Dendritic cell treated with granulocyte-macrophage colony-stimulating factor and Interleukin-4, amounts not matched to agents 40 ng/mL and 50 ng/mL, for 4 days (primary cell): ENCODE data around the gene HDAC7.

Experiments used
- H3K27ac Mint-ChIP-seq: one replicate; pipeline ENCODE4 v1.8.0; 2022; ENCODE audit warnings: mild to moderate bottlenecking, mixed read lengths
- H3K27me3 Mint-ChIP-seq: one replicate; pipeline ENCODE4 v1.8.0; 2022; ENCODE audit warnings: mild to moderate bottlenecking, mixed read lengths
- H3K36me3 Mint-ChIP-seq: one replicate; pipeline ENCODE4 v1.8.0; 2022; ENCODE audit warnings: low read depth, mixed read lengths
- H3K4me1 Mint-ChIP-seq: one replicate; pipeline ENCODE4 v1.8.0; 2022; ENCODE audit warnings: low read depth, mixed read lengths
- H3K4me3 Mint-ChIP-seq: one replicate; pipeline ENCODE4 v1.8.0; 2022; ENCODE audit warnings: mild to moderate bottlenecking, moderate library complexity, mixed read lengths
- H3K9me3 Mint-ChIP-seq: one replicate; pipeline ENCODE4 v1.8.0; 2022; ENCODE audit warnings: mixed read lengths
- intact Hi-C: fragments of 100-400 bp; cut with micrococcal nuclease; formaldehyde crosslinking; loops from one replicate; pipeline ENCODE4 v1.15.0; 2022

HDAC7 gene

DNA sequence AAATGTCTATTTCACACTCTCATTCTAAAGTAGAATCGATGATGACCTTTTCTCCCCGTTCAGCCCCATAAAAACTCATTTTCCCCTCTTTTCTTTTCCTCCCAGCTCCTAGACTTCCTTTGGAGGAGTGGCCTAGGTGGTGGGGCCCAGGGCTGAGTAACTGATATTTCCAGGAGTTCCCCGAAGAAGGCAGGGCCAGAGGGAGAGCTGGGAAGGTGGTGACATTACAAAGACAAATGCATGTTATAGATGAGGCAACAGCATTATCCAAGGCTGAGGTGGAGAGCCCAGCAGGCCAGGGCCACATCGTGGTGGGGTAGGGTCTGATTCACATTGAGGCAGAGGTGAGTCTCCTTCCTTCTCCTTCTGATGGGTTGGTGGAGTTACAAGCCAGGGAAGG is 22.2 kb upstream of the HDAC7 start:
- no peak overlapping the region for H3K27ac Mint-ChIP-seq

DNA sequence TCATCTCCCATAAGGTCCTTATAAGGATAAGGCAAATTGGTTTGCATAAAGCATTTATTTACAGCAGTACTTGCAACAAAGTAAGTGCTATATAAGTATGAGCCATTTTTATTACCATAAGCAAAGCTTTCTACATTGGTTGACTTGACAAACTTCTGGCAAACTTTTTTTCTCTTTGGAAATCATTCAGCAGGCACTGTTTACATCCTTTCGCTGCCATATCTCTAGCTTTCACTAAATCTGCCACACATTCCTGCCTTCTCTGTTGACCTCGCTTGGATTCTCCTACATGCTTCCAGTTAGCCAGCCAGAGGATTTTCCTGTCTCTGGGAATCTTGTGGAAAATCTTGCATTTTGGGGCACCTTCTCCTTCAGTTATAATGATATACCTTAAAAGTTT is 21.8 kb upstream of the HDAC7 start:
- no peak overlapping the region for H3K27ac Mint-ChIP-seq
- intact Hi-C loops: no loop called here
- H3K36me3 Mint-ChIP-seq: peaks cover 46% of the 10 kb centered on the region
- H3K4me3 Mint-ChIP-seq: no peak overlapping the region
- H3K4me1 Mint-ChIP-seq: peaks cover 18% of the 10 kb centered on the region
- H3K27me3 Mint-ChIP-seq: peaks cover 3% of the 10 kb centered on the region
- no peaks in the 10 kb centered on the region for H3K9me3 Mint-ChIP-seq

More for the DNA sequence above, 22.2 kb upstream of the HDAC7 start:
- Mint-ChIP-seq H3K9me3 (no peaks in the 10 kb centered on the region), H3K4me1 (peaks cover 18% of the 10 kb centered on the region), H3K36me3 (peaks cover 50% of the 10 kb centered on the region), H3K4me3 (no peak overlapping the region), H3K27me3 (peaks cover 3% of the 10 kb centered on the region)
- intact Hi-C loops: no loop called here

DNA sequence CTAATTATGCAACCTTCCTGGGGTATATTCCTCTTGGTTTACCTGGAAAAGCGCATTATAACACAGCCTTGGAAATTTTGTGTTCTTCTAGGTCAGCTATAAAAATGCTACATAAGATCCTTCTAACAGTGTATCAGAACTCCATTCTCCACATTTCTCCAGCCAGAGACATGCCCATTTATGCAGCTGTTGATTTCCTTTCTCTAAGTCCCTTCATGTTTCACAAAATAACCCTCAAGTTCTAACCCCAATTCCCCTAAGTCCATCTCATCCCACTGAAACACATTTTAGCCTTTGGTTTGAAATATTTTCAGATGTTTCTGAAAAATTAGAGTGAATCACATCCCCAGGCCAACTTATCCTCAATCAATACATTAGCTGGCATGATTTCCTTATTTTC is 20.9 kb upstream of the HDAC7 start:
- H3K27ac Mint-ChIP-seq: no peak overlapping the region
- H3K4me1 Mint-ChIP-seq: peaks cover 22% of the 10 kb centered on the region
- intact Hi-C loops: no loop called here
- H3K4me3 Mint-ChIP-seq: no peak overlapping the region
- H3K36me3 Mint-ChIP-seq: peaks cover 36% of the 10 kb centered on the region
- H3K9me3 Mint-ChIP-seq: no peaks in the 10 kb centered on the region
- peaks cover 3% of the 10 kb centered on the region for H3K27me3 Mint-ChIP-seq

DNA sequence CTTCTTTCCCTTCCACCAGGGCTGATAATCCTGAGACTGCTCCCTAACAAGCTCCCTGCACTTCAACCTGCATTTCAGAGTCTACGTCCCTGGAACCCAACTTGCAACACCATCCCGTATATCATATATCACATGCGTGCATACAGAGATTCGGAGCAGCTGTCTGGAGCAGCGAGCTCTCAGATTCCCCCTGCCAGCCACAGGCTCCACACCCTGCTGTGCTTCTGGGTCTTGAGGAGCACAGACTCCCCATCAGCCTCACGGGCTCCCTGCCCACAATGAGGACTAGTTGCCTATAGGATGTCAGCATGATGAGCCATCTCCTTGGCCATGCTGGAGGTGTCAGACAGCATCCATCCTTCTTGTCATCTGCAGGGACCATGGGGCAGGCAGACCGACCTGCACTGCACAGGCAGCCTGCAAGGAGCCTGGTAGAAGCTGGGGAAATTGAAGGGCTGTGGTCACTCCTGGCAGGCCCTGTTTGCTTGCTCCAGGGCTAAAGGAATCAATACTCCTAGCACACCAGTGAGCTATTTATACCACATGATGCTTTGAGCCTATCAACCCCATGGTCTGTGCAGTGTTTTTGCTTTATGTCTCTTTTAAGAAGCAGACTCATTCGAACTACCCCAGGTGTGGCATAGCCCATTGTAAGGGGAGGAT is 19.6 kb upstream of the HDAC7 start:
- H3K4me3 Mint-ChIP-seq: no peak overlapping the region
- H3K27ac Mint-ChIP-seq: peak overlapping the region; percentile 67
- peaks cover 34% of the 10 kb centered on the region for H3K4me1 Mint-ChIP-seq
- H3K36me3 Mint-ChIP-seq: peaks cover 24% of the 10 kb centered on the region
- intact Hi-C loops: loop anchor here (1.0 to 5.0 kb wide), 2 partner anchors 97 to 187 kb away; no protein-coding TSS in a partner anchor
- no peaks in the 10 kb centered on the region for H3K9me3 Mint-ChIP-seq
- H3K27me3 Mint-ChIP-seq: peaks cover 3% of the 10 kb centered on the region

DNA sequence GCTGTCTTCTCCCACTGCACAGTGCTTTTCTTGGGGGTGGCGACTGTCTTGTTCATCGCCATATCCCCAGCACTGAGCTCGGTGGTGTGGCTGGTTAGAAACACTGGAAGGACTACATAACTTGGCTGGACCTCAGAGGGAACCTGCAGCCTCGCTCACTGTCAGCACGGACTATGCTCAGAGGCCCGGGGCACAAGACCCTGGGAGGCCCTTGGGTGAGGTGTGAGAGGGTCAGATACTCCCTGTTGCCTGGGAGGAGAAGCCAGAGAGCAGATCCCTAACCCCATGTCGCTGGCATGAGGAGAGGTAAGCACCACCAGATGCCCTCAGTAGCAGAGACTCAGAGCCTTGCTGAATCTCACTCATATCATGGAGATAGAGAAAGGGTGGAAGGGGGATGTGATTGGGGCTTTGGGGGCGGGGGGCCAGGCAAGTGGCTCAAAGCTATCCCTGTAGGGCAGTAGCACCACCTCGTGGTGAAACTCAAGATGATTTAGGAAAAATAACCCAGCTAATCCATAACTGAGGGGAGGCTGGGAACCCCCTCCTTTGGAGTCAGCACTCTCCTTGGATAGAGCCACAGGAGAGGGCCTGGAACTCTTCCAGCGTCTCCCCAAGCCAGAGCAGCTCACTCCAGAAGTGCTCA is 18.7 kb upstream of the HDAC7 start:
- H3K36me3 Mint-ChIP-seq: peaks cover 15% of the 10 kb centered on the region
- H3K4me3 Mint-ChIP-seq: no peak overlapping the region
- peaks cover 44% of the 10 kb centered on the region for H3K4me1 Mint-ChIP-seq
- peaks cover 3% of the 10 kb centered on the region for H3K27me3 Mint-ChIP-seq
- no peak overlapping the region for H3K27ac Mint-ChIP-seq
- intact Hi-C loops: loop anchor here (1.0 to 5.0 kb wide), 2 partner anchors 123 to 186 kb away; no protein-coding TSS in a partner anchor
- no peaks in the 10 kb centered on the region for H3K9me3 Mint-ChIP-seq

DNA sequence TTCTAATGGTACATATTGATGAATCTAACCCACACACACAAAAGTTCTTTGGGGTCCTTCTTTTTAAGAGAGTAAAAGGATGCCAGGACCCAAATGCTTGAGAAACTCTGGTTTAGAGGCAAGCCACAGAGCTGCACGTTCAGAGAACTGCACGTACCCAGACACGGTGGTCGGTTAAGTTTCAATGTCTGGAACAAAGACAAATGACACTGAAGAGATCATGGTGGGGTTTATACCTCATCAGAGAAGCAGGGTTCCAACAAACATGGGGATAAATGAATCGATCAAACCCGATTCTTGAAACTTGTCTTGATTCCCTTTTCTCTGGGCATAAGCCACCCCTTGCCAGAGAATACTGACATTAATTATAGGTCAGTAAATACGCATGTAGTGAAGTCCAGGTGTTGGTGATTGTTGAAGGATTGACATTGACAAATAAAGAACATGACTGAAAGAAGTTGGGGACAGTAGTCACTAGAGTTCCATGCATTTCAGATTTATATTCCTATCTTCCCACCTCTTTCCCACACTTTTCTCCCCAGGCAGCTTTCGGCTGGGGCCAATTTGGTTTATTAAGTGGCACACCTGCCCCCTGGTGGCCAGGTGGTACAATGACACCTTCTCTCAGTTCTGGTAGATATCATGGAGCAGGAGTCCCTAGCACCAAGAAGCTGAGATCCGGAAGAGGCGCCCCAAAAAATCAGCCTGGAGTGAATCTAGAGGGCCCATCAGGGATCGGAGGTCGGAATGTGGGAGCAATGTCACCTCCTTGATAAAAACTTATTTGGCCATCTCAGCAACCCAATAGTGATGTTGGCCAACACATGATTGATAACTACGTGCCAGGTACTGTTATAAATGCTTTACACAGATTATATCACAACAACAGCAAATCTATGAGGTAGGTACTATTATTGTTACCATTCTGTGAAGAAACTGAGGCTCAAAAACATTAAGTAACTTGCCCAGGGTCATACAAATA is 17.8 kb upstream of the HDAC7 start:
- H3K27me3 Mint-ChIP-seq: peaks cover 5% of the 10 kb centered on the region
- no peak overlapping the region for H3K4me3 Mint-ChIP-seq
- H3K9me3 Mint-ChIP-seq: no peaks in the 10 kb centered on the region
- intact Hi-C loops: loop anchor here (1.0 to 5.0 kb wide), 3 partner anchors 37 to 185 kb away; no protein-coding TSS in a partner anchor
- H3K27ac Mint-ChIP-seq: no peak overlapping the region
- peaks cover 53% of the 10 kb centered on the region for H3K4me1 Mint-ChIP-seq
- peaks cover 5% of the 10 kb centered on the region for H3K36me3 Mint-ChIP-seq

DNA sequence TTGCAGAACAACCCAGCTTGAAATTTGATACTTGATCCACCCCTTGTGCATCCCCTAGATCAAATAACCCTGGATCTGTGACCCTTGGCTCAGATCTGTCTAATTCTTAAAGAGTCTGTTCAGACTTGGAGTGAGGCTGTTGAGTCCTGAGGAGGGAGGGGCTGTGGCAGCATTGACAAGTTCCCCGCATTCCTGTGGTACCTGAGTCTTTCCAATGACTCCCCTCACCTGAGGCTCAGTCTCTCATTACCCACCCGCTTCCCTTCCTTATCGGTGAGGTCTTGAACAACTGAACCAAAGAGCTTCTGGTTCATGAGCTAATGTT is 16.1 kb upstream of the HDAC7 start:
- H3K4me3 Mint-ChIP-seq: no peak overlapping the region

DNA sequence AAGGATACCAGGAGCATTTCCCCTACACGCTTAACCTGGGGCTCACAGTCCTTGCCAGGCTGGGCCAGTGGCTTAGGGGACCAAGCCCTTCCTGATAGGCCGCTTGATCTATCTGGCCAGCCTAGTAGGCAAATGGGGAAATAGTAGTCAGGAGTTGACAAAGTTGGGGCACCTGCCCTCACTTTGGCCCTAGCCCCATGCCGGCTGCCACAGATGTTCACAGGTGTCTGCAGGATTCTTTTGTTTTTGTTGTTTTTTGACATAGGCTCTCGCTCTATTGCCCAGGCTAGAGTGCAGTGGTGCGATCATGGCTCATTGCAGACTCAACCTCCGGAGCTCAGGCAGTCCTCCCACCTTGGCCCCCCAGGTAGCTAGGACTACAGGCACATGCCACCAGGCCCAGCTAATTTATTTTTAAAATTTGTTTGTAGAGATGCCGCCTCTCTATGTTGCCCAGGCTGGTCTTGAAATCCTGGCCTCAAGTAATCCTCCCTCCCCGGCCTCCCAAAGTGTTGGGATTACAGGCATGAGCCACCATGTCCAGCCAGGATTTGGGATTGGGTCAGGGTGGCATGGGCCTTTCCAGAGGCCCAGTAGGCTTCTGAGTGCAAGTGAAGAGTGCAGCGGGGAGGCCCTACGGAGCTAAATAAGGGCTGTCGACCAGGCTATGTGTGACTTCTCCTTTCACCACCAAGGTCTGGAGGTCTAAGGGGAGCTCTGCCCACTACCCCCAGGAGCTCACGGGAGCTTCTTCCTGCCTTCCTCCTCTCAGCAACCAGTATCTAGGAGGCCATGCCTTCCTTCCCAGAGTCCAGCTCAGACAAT is 15.5 kb upstream of the HDAC7 start:
- intact Hi-C loops: loop anchor here (2.0 to 5.0 kb wide), 2 partner anchors 58 to 183 kb away; no protein-coding TSS in a partner anchor
- Mint-ChIP-seq H3K36me3 (no peaks in the 10 kb centered on the region), H3K4me3 (no peak overlapping the region), H3K4me1 (peaks cover 72% of the 10 kb centered on the region), H3K27me3 (peaks cover 5% of the 10 kb centered on the region), H3K9me3 (no peaks in the 10 kb centered on the region), H3K27ac (peak overlapping the region; percentile 78)

More for the DNA sequence above, 16.1 kb upstream of the HDAC7 start:
- Mint-ChIP-seq H3K27ac (no peak overlapping the region), H3K4me1 (peaks cover 66% of the 10 kb centered on the region), H3K9me3 (no peaks in the 10 kb centered on the region), H3K36me3 (no peaks in the 10 kb centered on the region), H3K27me3 (peaks cover 5% of the 10 kb centered on the region)
- intact Hi-C loops: loop anchor here (2.0 to 5.0 kb wide), 3 partner anchors 35 to 183 kb away; no protein-coding TSS in a partner anchor

DNA sequence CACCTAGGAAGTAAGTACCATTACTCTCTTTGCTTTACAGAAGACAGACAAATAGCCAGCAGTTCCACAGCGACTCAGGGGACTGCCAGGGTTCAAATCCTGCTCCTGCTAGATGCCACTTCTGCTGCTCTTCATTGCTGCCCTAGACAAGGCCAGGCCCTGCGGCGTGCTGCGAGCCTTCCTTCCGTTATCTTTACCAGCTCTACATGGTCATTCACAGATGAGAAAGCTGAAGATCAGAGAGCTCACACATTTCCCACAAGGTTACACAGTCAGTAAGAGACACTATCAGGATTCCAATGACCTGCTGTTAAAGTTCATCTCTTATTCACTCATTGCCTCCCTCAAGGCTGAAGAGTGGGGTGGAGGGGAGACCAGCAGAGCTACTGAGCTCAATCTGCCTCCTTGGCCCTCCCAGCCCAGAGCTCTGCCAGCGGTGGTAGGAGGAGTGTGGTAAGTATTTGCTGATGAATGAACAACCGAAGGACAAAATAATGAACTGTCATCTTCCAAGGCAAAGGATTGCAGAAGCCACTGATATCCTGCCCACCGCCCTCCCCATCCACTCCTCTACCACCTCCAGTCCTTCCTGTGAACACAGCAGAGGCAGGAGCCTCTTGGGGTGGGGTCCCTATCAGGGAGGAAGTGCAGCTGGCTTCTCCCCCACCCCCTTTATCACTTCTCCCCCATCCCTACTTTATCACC is 14.6 kb upstream of the HDAC7 start:
- H3K9me3 Mint-ChIP-seq: no peaks in the 10 kb centered on the region
- H3K36me3 Mint-ChIP-seq: no peaks in the 10 kb centered on the region
- no peak overlapping the region for H3K4me3 Mint-ChIP-seq
- peaks cover 3% of the 10 kb centered on the region for H3K27me3 Mint-ChIP-seq
- peaks cover 76% of the 10 kb centered on the region for H3K4me1 Mint-ChIP-seq
- intact Hi-C loops: loop anchor here (2.0 kb wide), 1 partner anchor 58 kb away; no protein-coding TSS in a partner anchor
- peak overlapping the region; percentile 78 for H3K27ac Mint-ChIP-seq

DNA sequence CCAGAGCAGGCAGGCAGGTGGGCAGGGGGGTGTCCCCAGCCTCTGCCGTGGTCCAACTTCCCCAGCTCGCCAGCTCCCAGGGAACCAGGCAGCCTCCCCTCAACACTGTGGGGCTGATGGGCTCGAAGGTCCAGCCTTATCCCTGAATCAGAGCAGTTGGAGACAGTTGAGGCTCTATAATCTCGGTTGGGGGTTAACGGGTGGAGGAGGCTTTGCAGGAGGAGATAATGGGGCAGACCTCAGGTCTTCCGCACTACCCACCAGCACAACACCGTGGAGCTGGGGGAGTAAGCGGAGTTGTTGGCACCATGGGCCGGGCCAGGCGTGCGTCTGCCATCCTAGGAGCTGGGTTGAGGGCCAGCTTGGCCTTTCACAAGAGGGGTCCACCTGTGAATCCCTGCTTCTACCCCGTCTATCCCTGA is 13.9 kb upstream of the HDAC7 start:
- Mint-ChIP-seq H3K27me3 (peaks cover 2% of the 10 kb centered on the region), H3K9me3 (no peaks in the 10 kb centered on the region), H3K27ac (peak overlapping the region; percentile 78), H3K4me3 (no peak overlapping the region), H3K4me1 (peaks cover 76% of the 10 kb centered on the region), H3K36me3 (no peaks in the 10 kb centered on the region)
- intact Hi-C loops: loop anchor here (2.0 kb wide), 1 partner anchor 57 kb away; no protein-coding TSS in a partner anchor

DNA sequence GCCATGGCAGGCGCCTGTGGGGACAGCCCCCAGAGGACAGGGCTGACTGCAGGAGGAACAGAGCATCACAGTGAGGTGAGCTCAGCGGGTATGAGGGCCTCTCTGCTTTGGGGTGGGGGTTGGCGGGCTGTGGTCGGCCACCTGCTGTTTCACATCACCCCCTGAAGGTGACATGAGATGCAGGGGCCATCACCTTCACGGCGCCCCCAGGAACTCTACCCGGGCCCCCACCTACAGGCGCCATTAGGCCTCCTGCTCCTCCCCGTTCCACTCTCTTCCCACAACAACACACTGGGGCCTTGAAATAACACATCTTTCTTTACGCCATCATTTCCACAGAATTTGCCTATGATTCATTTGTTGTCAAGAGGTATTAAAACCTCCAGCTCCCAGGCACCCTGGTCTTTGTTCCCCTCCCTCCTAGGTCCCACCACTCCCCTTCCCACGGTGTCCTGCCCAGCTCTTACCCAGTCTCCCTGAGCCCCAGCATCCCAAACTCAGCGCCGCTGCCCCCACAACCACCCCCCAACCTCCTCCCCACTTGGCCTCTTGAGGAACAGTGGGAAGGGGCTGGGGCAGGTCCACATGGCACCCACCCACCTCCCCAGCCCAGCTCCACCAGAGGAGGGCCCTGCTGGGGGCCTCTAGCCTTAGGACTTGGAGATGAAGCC is 12.7 kb upstream of the HDAC7 start:
- H3K27ac Mint-ChIP-seq: peak overlapping the region; percentile 78
- H3K4me1 Mint-ChIP-seq: peaks cover 76% of the 10 kb centered on the region
- no peaks in the 10 kb centered on the region for H3K36me3 Mint-ChIP-seq
- no peak overlapping the region for H3K4me3 Mint-ChIP-seq
- H3K9me3 Mint-ChIP-seq: no peaks in the 10 kb centered on the region
- H3K27me3 Mint-ChIP-seq: peaks cover 2% of the 10 kb centered on the region
- intact Hi-C loops: no loop called here

DNA sequence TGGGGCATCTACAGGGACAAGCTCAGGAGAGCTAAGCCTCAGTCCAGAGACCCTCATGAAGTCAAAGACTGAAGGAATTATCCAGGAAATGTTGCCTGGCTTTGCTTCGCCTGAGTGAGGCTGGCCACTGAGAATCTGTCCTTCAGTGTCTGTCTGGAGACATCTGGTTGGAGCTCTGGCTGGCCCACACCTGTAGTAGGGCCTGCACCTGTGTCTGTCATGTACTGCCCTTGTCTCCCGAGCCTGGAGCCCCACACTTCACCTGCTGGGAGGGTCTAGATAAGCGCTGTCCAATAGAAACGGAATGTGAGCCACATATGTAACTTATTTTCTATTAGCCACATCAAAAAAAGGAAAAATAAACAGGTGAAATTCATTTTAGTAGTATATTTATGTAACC is 9.9 kb upstream of the HDAC7 start:
- H3K9me3 Mint-ChIP-seq: no peaks in the 10 kb centered on the region

More for the DNA sequence above, 9.9 kb upstream of the HDAC7 start:
- Mint-ChIP-seq H3K27me3 (peaks cover 2% of the 10 kb centered on the region), H3K4me3 (no peak overlapping the region), H3K36me3 (no peaks in the 10 kb centered on the region), H3K27ac (peak overlapping the region; percentile 91), H3K4me1 (peaks cover 75% of the 10 kb centered on the region)
- intact Hi-C loops: no loop called here
